Measurements from ENCODE around the gene ADISSP.

ADISSP gene

GRCh38 chr20:3711484-3711941 is 56.0 kb downstream of the ADISSP start:
- no peak overlapping the region for H3K4me3 ChIP-seq (ENCODE audit: low read depth, low read length, poor library complexity, severe bottlenecking)
- no peaks in the 10 kb centered on the region for H3K9me3 ChIP-seq (ENCODE audit: low read length)
- TF ChIP-seq EZH2 (IDR thresholded peaks at IDR 0.05; ENCODE audit: borderline replicate concordance, low read length), result no peak
- TF ChIP-seq, protein P1, sequence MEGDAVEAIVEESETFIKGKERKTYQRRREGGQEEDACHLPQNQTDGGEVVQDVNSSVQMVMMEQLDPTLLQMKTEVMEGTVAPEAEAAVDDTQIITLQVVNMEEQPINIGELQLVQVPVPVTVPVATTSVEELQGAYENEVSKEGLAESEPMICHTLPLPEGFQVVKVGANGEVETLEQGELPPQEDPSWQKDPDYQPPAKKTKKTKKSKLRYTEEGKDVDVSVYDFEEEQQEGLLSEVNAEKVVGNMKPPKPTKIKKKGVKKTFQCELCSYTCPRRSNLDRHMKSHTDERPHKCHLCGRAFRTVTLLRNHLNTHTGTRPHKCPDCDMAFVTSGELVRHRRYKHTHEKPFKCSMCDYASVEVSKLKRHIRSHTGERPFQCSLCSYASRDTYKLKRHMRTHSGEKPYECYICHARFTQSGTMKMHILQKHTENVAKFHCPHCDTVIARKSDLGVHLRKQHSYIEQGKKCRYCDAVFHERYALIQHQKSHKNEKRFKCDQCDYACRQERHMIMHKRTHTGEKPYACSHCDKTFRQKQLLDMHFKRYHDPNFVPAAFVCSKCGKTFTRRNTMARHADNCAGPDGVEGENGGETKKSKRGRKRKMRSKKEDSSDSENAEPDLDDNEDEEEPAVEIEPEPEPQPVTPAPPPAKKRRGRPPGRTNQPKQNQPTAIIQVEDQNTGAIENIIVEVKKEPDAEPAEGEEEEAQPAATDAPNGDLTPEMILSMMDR (IDR thresholded peaks at IDR 0.05; ENCODE audit: low read length), result no peak

DNA sequence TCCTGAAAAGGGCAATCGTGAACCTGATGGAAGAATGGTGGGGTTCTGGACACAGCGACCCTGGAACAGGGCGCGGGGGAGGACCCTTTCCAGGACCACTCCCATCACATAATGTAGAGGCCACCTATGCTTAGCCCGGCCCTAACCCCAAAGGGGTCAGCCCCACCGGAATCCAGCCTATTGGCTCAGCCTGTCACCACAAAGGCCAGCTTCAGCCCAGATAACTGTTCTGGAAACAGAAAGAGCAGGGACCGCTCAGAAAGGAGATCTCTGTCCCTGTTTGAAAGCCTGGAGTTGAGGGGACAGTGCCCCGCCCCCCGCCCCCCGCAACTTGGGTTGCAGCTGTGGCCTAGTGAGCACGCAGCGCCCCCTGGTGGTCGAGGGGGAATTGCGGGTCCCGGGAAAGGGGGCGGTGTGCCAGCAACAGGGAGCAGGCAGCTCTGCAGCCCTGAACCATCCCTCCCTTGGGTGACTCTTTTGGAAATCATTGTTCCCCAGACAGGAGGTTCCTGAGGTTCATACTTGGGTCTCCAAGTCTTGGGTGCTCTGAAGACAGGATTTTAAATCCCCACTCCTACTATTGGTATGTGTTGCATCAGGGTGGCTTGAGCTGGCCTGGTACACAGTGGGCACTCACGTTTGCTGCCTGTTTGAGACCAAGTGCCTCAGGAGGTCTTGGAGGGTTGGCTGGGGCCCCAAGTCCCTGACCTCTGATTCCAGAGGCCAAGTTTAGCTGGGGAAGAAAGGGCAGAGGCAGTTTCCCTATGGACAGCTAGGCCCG is 56.7 kb downstream of the ADISSP start:
- Histone ChIP-seq H4K20me1 (ENCODE audit: insufficient read depth, low read length) (no peaks in the 10 kb centered on the region), H3F3A (ENCODE audit: insufficient read depth, low read length) (no peaks in the 10 kb centered on the region), H3K27ac (ENCODE audit: low read depth, low read length, poor library complexity, severe bottlenecking) (no peak overlapping the region), H3K9me2 (ENCODE audit: low read depth, low read length) (no peaks in the 10 kb centered on the region), H3K4me2 (ENCODE audit: low read length) (no peak overlapping the region), H3K9me3 (ENCODE audit: low read length) (no peaks in the 10 kb centered on the region), H3K79me2 (ENCODE audit: insufficient read depth, low read length) (no peaks in the 10 kb centered on the region), H3K4me1 (ENCODE audit: insufficient read depth, low read length, severe bottlenecking) (no peaks in the 10 kb centered on the region), H3K9ac (ENCODE audit: low read length) (no peak overlapping the region), H3K4me3 (ENCODE audit: low read depth, low read length, poor library complexity, severe bottlenecking) (no peak overlapping the region), H2AFZ (ENCODE audit: low read length) (no peak overlapping the region), H3K36me3 (ENCODE audit: insufficient read depth, low read length) (no peaks in the 10 kb centered on the region), H3K27me3 (ENCODE audit: insufficient read depth, low read length) (no peaks in the 10 kb centered on the region; the same call in 1 of the 2 replicates)
- no peak for TF ChIP-seq EZH2 (IDR thresholded peaks at IDR 0.05; ENCODE audit: borderline replicate concordance, low read length)
- TF ChIP-seq, protein P1 (IDR thresholded peaks at IDR 0.05; ENCODE audit: low read length), result peak; percentile 97

More at GRCh38 chr20:3711484-3711941, 56.0 kb downstream of the ADISSP start:
- H3K4me2 ChIP-seq (ENCODE audit: low read length), result no peak overlapping the region
- H3K9me2 ChIP-seq (ENCODE audit: low read depth, low read length), result no peaks in the 10 kb centered on the region
- no peak overlapping the region for H2AFZ ChIP-seq (ENCODE audit: low read length)
- no peaks in the 10 kb centered on the region for H3K79me2 ChIP-seq (ENCODE audit: insufficient read depth, low read length)
- no peak overlapping the region for H3K9ac ChIP-seq (ENCODE audit: low read length)
- H3F3A ChIP-seq (ENCODE audit: insufficient read depth, low read length), result no peaks in the 10 kb centered on the region
- H3K27ac ChIP-seq (ENCODE audit: low read depth, low read length, poor library complexity, severe bottlenecking), result no peak overlapping the region
- H4K20me1 ChIP-seq (ENCODE audit: insufficient read depth, low read length), result no peaks in the 10 kb centered on the region
- H3K4me1 ChIP-seq (ENCODE audit: insufficient read depth, low read length, severe bottlenecking), result no peaks in the 10 kb centered on the region
- no peaks in the 10 kb centered on the region; the same call in 1 of the 2 replicates for H3K27me3 ChIP-seq (ENCODE audit: insufficient read depth, low read length)
- no peaks in the 10 kb centered on the region for H3K36me3 ChIP-seq (ENCODE audit: insufficient read depth, low read length)

GRCh38 chr20:3710011-3710466 is 57.5 kb downstream of the ADISSP start:
- Histone ChIP-seq H3K9me2 (ENCODE audit: low read depth, low read length) (no peaks in the 10 kb centered on the region), H3K79me2 (ENCODE audit: insufficient read depth, low read length) (no peaks in the 10 kb centered on the region), H3K9ac (ENCODE audit: low read length) (no peak overlapping the region), H4K20me1 (ENCODE audit: insufficient read depth, low read length) (no peaks in the 10 kb centered on the region), H2AFZ (ENCODE audit: low read length) (no peak overlapping the region), H3K4me1 (ENCODE audit: insufficient read depth, low read length, severe bottlenecking) (no peaks in the 10 kb centered on the region), H3F3A (ENCODE audit: insufficient read depth, low read length) (no peaks in the 10 kb centered on the region), H3K9me3 (ENCODE audit: low read length) (no peaks in the 10 kb centered on the region), H3K36me3 (ENCODE audit: insufficient read depth, low read length) (no peaks in the 10 kb centered on the region), H3K27me3 (ENCODE audit: insufficient read depth, low read length) (no peaks in the 10 kb centered on the region; the same call in 1 of the 2 replicates), H3K4me2 (ENCODE audit: low read length) (no peak overlapping the region), H3K4me3 (ENCODE audit: low read depth, low read length, poor library complexity, severe bottlenecking) (no peak overlapping the region), H3K27ac (ENCODE audit: low read depth, low read length, poor library complexity, severe bottlenecking) (no peak overlapping the region)
- TF ChIP-seq, protein P1 (IDR thresholded peaks at IDR 0.05; ENCODE audit: low read length), result no peak
- TF ChIP-seq EZH2 (IDR thresholded peaks at IDR 0.05; ENCODE audit: borderline replicate concordance, low read length), result no peak

Data from OCI-LY1 (cell line).